Endothelial cell (in vitro differentiated cells): ENCODE results near the gene RAD9B. TPM values are rescaled to one million over a fixed set of nuclear protein-coding genes. Genes with fewer than 3 reads are reported as not detected.

Source experiments
- DNase-seq: peaks from one replicate; pipeline ENCODE4 v3.0.0; 2021; ENCODE audit warnings: low spot score
- H3K27ac Mint-ChIP-seq: one replicate; pipeline ENCODE4 v1.8.0; 2021; ENCODE audit warnings: mixed read lengths, inconsistent platforms; ENCODE audit not compliant: unreplicated experiment
- H3K27me3 Mint-ChIP-seq: one replicate; pipeline ENCODE4 v1.8.0; 2021; ENCODE audit warnings: mild to moderate bottlenecking, moderate library complexity, mixed read lengths, inconsistent platforms; ENCODE audit not compliant: unreplicated experiment
- H3K36me3 Mint-ChIP-seq: one replicate; pipeline ENCODE4 v1.8.0; 2021; ENCODE audit warnings: mild to moderate bottlenecking, low read depth, mixed read lengths, inconsistent platforms; ENCODE audit not compliant: unreplicated experiment
- H3K4me1 Mint-ChIP-seq: one replicate; pipeline ENCODE4 v1.8.0; 2021; ENCODE audit warnings: mild to moderate bottlenecking, mixed read lengths, inconsistent platforms; ENCODE audit not compliant: unreplicated experiment
- H3K4me3 Mint-ChIP-seq: one replicate; pipeline ENCODE4 v1.8.0; 2021; ENCODE audit warnings: mild to moderate bottlenecking, mixed read lengths, inconsistent platforms; ENCODE audit not compliant: unreplicated experiment
- H3K9me3 Mint-ChIP-seq: one replicate; pipeline ENCODE4 v1.8.0; 2021; ENCODE audit warnings: mixed read lengths, inconsistent platforms; ENCODE audit not compliant: unreplicated experiment
- CTCF ChIP-seq: fragments of 200-600 bp; sonication (generic); IDR thresholded peaks from one replicate; pipeline ENCODE4 v1.5.0; 2021; ENCODE audit warnings: antibody characterized with exemption; ENCODE audit not compliant: unreplicated experiment
- total RNA-seq: library from RNA; stranded (reverse); fragmentation: NEBNext Ultra II Directional; extraction: Animal tissue kit (Norgen Biotek cat#: 25700); gene quantifications from one replicate; pipeline ENCODE4 v1.2.1, GENCODE V29; 2021; ENCODE audit not compliant: unreplicated experiment

The RAD9B gene
- total RNA-seq, 1 donor from 2014 or later = 0.54 TPM

- peak overlapping the region; percentile 99 for H3K4me3 Mint-ChIP-seq
- no peak for TF ChIP-seq CTCF
- DNase-seq = peak; percentile 37
- H3K27ac Mint-ChIP-seq = peak overlapping the region; percentile 92
- peaks cover 4% of the 10 kb centered on the region for H3K36me3 Mint-ChIP-seq
- no peaks in the 10 kb centered on the region for H3K9me3 Mint-ChIP-seq
- H3K27me3 Mint-ChIP-seq = no peaks in the 10 kb centered on the region
- H3K4me1 Mint-ChIP-seq = peaks cover 16% of the 10 kb centered on the region
Observed at GRCh38 chr12:110501399-110501751, 756 bp upstream of the RAD9B start.

- Mint-ChIP-seq H3K4me1 (peaks cover 16% of the 10 kb centered on the region), H3K4me3 (no peak overlapping the region), H3K27ac (no peak overlapping the region), H3K36me3 (peaks cover 4% of the 10 kb centered on the region), H3K9me3 (no peaks in the 10 kb centered on the region), H3K27me3 (no peaks in the 10 kb centered on the region)
- no peak for DNase-seq
- TF ChIP-seq CTCF = no peak
Observed at GRCh38 chr12:110503432-110503831, 1.3 kb downstream of the RAD9B start.

- H3K4me1 Mint-ChIP-seq = peaks cover 11% of the 10 kb centered on the region
- no peak overlapping the region for H3K27ac Mint-ChIP-seq
- DNase-seq = no peak
- no peaks in the 10 kb centered on the region for H3K9me3 Mint-ChIP-seq
- no peak overlapping the region for H3K4me3 Mint-ChIP-seq
- TF ChIP-seq CTCF = no peak
- H3K36me3 Mint-ChIP-seq = peaks cover 4% of the 10 kb centered on the region
- no peaks in the 10 kb centered on the region for H3K27me3 Mint-ChIP-seq
Observed at GRCh38 chr12:110505332-110505731, 3.2 kb downstream of the RAD9B start.

GRCh38 chr12:110508071-110508586 lies 6.0 kb downstream of the RAD9B start:
- Mint-ChIP-seq H3K4me1 (no peaks in the 10 kb centered on the region), H3K4me3 (no peak overlapping the region), H3K9me3 (no peaks in the 10 kb centered on the region), H3K27ac (no peak overlapping the region), H3K36me3 (no peaks in the 10 kb centered on the region), H3K27me3 (no peaks in the 10 kb centered on the region)
- no peak for TF ChIP-seq CTCF
- DNase-seq = no peak

- Mint-ChIP-seq H3K4me1 (peaks cover 7% of the 10 kb centered on the region), H3K9me3 (no peaks in the 10 kb centered on the region), H3K27me3 (peaks cover 2% of the 10 kb centered on the region), H3K4me3 (no peak overlapping the region), H3K36me3 (no peaks in the 10 kb centered on the region), H3K27ac (no peak overlapping the region)
- no peak for DNase-seq
- TF ChIP-seq CTCF = no peak
Observed at GRCh38 chr12:110513842-110514241, 11.7 kb downstream of the RAD9B start.
